Tibial artery (tissue), 4 donors: Measurements from ENCODE around the gene CHST13.

ENCODE experiments used
- DNase-seq, 2 donors: peaks; one replicate each; pipeline ENCODE4 v3.0.0-alpha.2; 2019
- H3K27ac ChIP-seq, 2 donors: fragments of 200-600 bp; sonication (generic) in 1 of 2; 1 replicate in 1 of 2; 2 replicates in 1 of 2; pipeline ENCODE4 v1.5.1; 2018 to 2019; ENCODE audit warnings: mild to moderate bottlenecking in 1 of 2
- H3K27me3 ChIP-seq, 2 donors: fragments of 200-600 bp; sonication (generic) in 1 of 2; one replicate each; pipeline versions ENCODE4 v1.5.1 to v1.6.0; 2016 to 2019
- H3K36me3 ChIP-seq, 3 donors: fragments of 200-600 bp; sonication (generic) in 2 of 3; one replicate each; pipeline ENCODE4 v1.5.1; 2016 to 2019; ENCODE audit warnings: mild to moderate bottlenecking in 2 of 3
- H3K4me1 ChIP-seq, 4 donors: fragments of 200-600 bp; sonication (generic) in 2 of 4; 1 replicate in 3 of 4; 2 replicates in 1 of 4; pipeline ENCODE4 v1.5.1; 2016 to 2019
- H3K4me3 ChIP-seq, 2 donors: fragments of 200-600 bp; sonication (generic) in 1 of 2; 1 replicate in 1 of 2; 2 replicates in 1 of 2; pipeline ENCODE4 v1.5.1; 2018 to 2019; ENCODE audit warnings: mild to moderate bottlenecking in 2 of 2
- H3K9me3 ChIP-seq, 3 donors: fragments of 200-600 bp; sonication (generic) in 1 of 3; one replicate each; pipeline ENCODE4 v1.5.1; 2016 to 2019
- CTCF ChIP-seq, 2 experiments: fragments of 200-600 bp in 1 of 2; fragments of 450-650 bp in 1 of 2; IDR thresholded peaks; one replicate each; pipeline ENCODE4 v1.5.1; 2017 to 2019; ENCODE audit warnings: antibody characterized with exemption in 2 of 2, mild to moderate bottlenecking in 1 of 2, moderate library complexity in 1 of 2
- intact Hi-C: fragments of 100-400 bp; cut with DNase I; formaldehyde crosslinking; loops from one replicate; pipeline ENCODE4 v1.15.0; 2023; ENCODE audit warnings: low total_unique reads

Gene CHST13

GRCh38 chr3:126546013-126546412 lies 22.1 kb downstream of the CHST13 start:
- no peak overlapping the region for H3K4me3 ChIP-seq
- peaks cover 0 to 63% of the 10 kb centered on the region in 2 donors for H3K27me3 ChIP-seq

GRCh38 chr3:126546549-126547239 lies 22.7 kb downstream of the CHST13 start:
- peak in 1 of 2 donors; percentile 49 for DNase-seq
- Histone ChIP-seq H3K4me3 (no peak overlapping the region), H3K9me3 (no peaks in the 10 kb centered on the region), H3K27ac (no peak overlapping the region), H3K4me1 (no peaks in the 10 kb centered on the region), H3K27me3 (peaks cover 0 to 59% of the 10 kb centered on the region in 2 donors), H3K36me3 (no peaks in the 10 kb centered on the region)
- no peak for TF ChIP-seq CTCF (IDR thresholded peaks at IDR 0.05)
- intact Hi-C loops, result no loop called here

More at GRCh38 chr3:126546013-126546412, 22.1 kb downstream of the CHST13 start:
- DNase-seq, result peak in 1 of 2 donors; percentile 21
- no peak for TF ChIP-seq CTCF (IDR thresholded peaks at IDR 0.05)
- H3K36me3 ChIP-seq, result no peaks in the 10 kb centered on the region
- intact Hi-C loops, result no loop called here
- H3K27ac ChIP-seq, result no peak overlapping the region
- no peaks in the 10 kb centered on the region for H3K9me3 ChIP-seq
- peaks cover 0 to 2% (median 0%) of the 10 kb centered on the region in 4 donors for H3K4me1 ChIP-seq

GRCh38 chr3:126547721-126548120 lies 23.8 kb downstream of the CHST13 start:
- Histone ChIP-seq H3K4me3 (no peak overlapping the region), H3K27me3 (peaks cover 0 to 51% of the 10 kb centered on the region in 2 donors), H3K27ac (no peak overlapping the region), H3K9me3 (no peaks in the 10 kb centered on the region), H3K36me3 (no peaks in the 10 kb centered on the region), H3K4me1 (no peaks in the 10 kb centered on the region)
- intact Hi-C loops, result no loop called here
- TF ChIP-seq CTCF (IDR thresholded peaks at IDR 0.05), result no peak
- no peak for DNase-seq

GRCh38 chr3:126548556-126549466 lies 24.9 kb downstream of the CHST13 start:
- Histone ChIP-seq H3K4me3 (no peak overlapping the region), H3K36me3 (no peaks in the 10 kb centered on the region), H3K4me1 (no peaks in the 10 kb centered on the region), H3K27ac (no peak overlapping the region), H3K9me3 (no peaks in the 10 kb centered on the region), H3K27me3 (peaks cover 0 to 43% of the 10 kb centered on the region in 2 donors)
- no peak for TF ChIP-seq CTCF (IDR thresholded peaks at IDR 0.05)
- DNase-seq, result peak; percentile 16 to 44
- intact Hi-C loops, result no loop called here

- H3K36me3 ChIP-seq, result no peaks in the 10 kb centered on the region
- DNase-seq, result peak in 1 of 2 donors; percentile 37
- intact Hi-C loops, result no loop called here
- no peaks in the 10 kb centered on the region for H3K4me1 ChIP-seq
- no peak overlapping the region for H3K4me3 ChIP-seq
- no peaks in the 10 kb centered on the region for H3K9me3 ChIP-seq
- H3K27ac ChIP-seq, result no peak overlapping the region
- TF ChIP-seq CTCF (IDR thresholded peaks at IDR 0.05), result no peak
- peaks cover 0 to 34% of the 10 kb centered on the region in 2 donors for H3K27me3 ChIP-seq
These were observed 26.0 kb downstream of the CHST13 start for GRCh38 chr3:126549861-126550487.
